ENCODE data around the gene PPP1R12C. TPM values are rescaled to one million over a fixed set of nuclear protein-coding genes. Genes with fewer than 3 reads are reported as not detected.
A peak's percentile ranks its signal among the peaks of the same experiment; 100 is the strongest.

PPP1R12C gene
- total and polyA plus RNA-seq, 10 of the 15 experiments (the other 5 are each of a cell fraction or from before 2014, with no cell fraction given): 1.4 to 84.7 (median 20.5) TPM

GRCh38 chr19:55133639-55134444 lies 16.4 kb upstream of the PPP1R12C start:
- H3K4me2 ChIP-seq (ENCODE audit: control insufficient read depth, insufficient read depth): no peak overlapping the region
- H3K4me3 ChIP-seq: no peak overlapping the region
- H3K9me3 ChIP-seq (replicated peaks; ENCODE audit: control insufficient read depth, insufficient read depth, low read length): no peaks in the 10 kb centered on the region
- ChIA-PET CTCF (interaction anchor here (2.5 kb wide), 1 partner anchor 46 kb away, joined by 17 read pairs; no protein-coding TSS in a partner anchor), POLR2A (no interaction called here), SMC1A (ENCODE audit: uncharacterized antibody, unreplicated experiment) (interaction anchor here (1.4 kb wide), 1 partner anchor 459 kb away, joined by 3 read pairs; no protein-coding TSS in a partner anchor), RAD21 (ENCODE audit: unreplicated experiment) (interaction anchor here (0.5 kb wide), 1 partner anchor 14 kb away, joined by 3 read pairs; no protein-coding TSS in a partner anchor)
- no TSS peak for BruUV-seq (replicated peaks)
- in situ Hi-C loops (cut with MboI) (no loop called here), intact Hi-C loops (cut with micrococcal nuclease; ENCODE audit: unreplicated experiment) (no loop called here)
- no peak overlapping the region for H3K27ac ChIP-seq (ENCODE audit: control insufficient read depth, insufficient read depth)
- 47% methylated on average over 21 of the region's 25 CpGs for WGBS (ENCODE audit: insufficient coverage, insufficient replicate concordance, low lambda C conversion rate, missing lambda C conversion rate)
- no peaks in the 10 kb centered on the region for H3K79me2 ChIP-seq (ENCODE audit: control insufficient read depth, insufficient read depth, low read length)
- peaks cover 13% of the 10 kb centered on the region for H3K4me1 ChIP-seq (ENCODE audit: control insufficient read depth, insufficient read depth, low read length)
- no peaks in the 10 kb centered on the region for H3K27me3 ChIP-seq (replicated peaks in 1 of 2; ENCODE audit: control insufficient read depth in 2 of 2, insufficient read depth in 2 of 2, low read length in 1 of 2)
- FAIRE-seq (no peak), ATAC-seq (peak; percentile 84), DNase-seq (ENCODE audit: low read depth, low spot score) (no peak)
- no peaks in the 10 kb centered on the region for H3K36me3 ChIP-seq (ENCODE audit: control insufficient read depth in 2 of 2, insufficient read depth in 2 of 2, low read length in 1 of 2)
- H2AFZ ChIP-seq (ENCODE audit: control insufficient read depth, low read depth, low read length): peak overlapping the region; percentile 30; the same call in 1 of the 2 replicates
- no peak overlapping the region for H3K9ac ChIP-seq (ENCODE audit: control insufficient read depth, insufficient read depth, low read length)
- no peaks in the 10 kb centered on the region for H4K20me1 ChIP-seq (ENCODE audit: control insufficient read depth, insufficient read depth)
- TF ChIP-seq MEF2B (IDR thresholded peaks at IDR 0.05; ENCODE audit: partially characterized antibody, poor library complexity, severe bottlenecking): no peak
- TF ChIP-seq CEBPB (IDR thresholded peaks at IDR 0.05; ENCODE audit: borderline replicate concordance in 1 of 2, low read depth in 2 of 2, low read length in 2 of 2): no peak
- TF ChIP-seq CBX5 (IDR thresholded peaks at IDR 0.05; ENCODE audit: low read depth): no peak
- no peak for TF ChIP-seq HDAC6 (IDR thresholded peaks at IDR 0.05; ENCODE audit: unreplicated experiment)
- TF ChIP-seq ATF3 (IDR thresholded peaks at IDR 0.05; ENCODE audit: borderline replicate concordance, extremely low read depth, low read depth, low read length): no peak
- no peak for TF ChIP-seq TBL1XR1 (IDR thresholded peaks at IDR 0.05; ENCODE audit: low read depth, low read length)
- no peak for TF ChIP-seq ZBTB11 (CRISPR knock-in tag; IDR thresholded peaks at IDR 0.05)
- no peak for TF ChIP-seq SP1 (IDR thresholded peaks at IDR 0.05; ENCODE audit: low read depth, low read length)
- no peak for TF ChIP-seq DPF2 (IDR thresholded peaks at IDR 0.05)
- TF ChIP-seq MTA2 (IDR thresholded peaks at IDR 0.05; ENCODE audit: low read depth): 0 out of 2 replicates have a peak, but pooled peaks have one; percentile 16
- no peak for TF ChIP-seq E2F8 (IDR thresholded peaks at IDR 0.05; ENCODE audit: low read depth, partially characterized antibody)
- no peak for TF ChIP-seq CREM (IDR thresholded peaks at IDR 0.05; ENCODE audit: low read depth)
- no peak for TF ChIP-seq ATF2 (IDR thresholded peaks at IDR 0.05; ENCODE audit: low read length)
- no peak for TF ChIP-seq FOS (IDR thresholded peaks at IDR 0.05; ENCODE audit: borderline replicate concordance, extremely low read depth, insufficient read length)
